ENCODE results near the gene PKD2.

Gene PKD2

GRCh38 chr4:88007304-88008121, at the start of gene PKD2:
TSS of gene PKD2 (plus strand) at chr4:88007635. CDS start at chr4:88007734, 99 bp downstream.
- Histone ChIP-seq H3K9me3 (ENCODE audit: control insufficient read depth in 1 of 2, low read length in 2 of 2) (no peaks in the 10 kb centered on the region), H3K4me1 (ENCODE audit: control insufficient read depth in 1 of 2, insufficient read depth in 2 of 2, low read length in 2 of 2) (peaks cover 13 to 43% of the 10 kb centered on the region in 2 donors), H3K27me3 (ENCODE audit: low read depth, low read length) (no peaks in the 10 kb centered on the region), H3K36me3 (ENCODE audit: control insufficient read depth in 1 of 2, insufficient read depth in 2 of 2, low read length in 2 of 2) (no peaks in the 10 kb centered on the region), H3K4me3 (ENCODE audit: low read depth in 1 of 2, low read length in 2 of 2) (peak within 1 kb of the TSS; percentile 75 to 91), H3K27ac (ENCODE audit: low read length) (peak within 1 kb of the TSS; percentile 56)

- Histone ChIP-seq H3K4me3 (ENCODE audit: low read depth in 1 of 2, low read length in 2 of 2) (no peak overlapping the region), H3K4me1 (ENCODE audit: control insufficient read depth in 1 of 2, insufficient read depth in 2 of 2, low read length in 2 of 2) (no peaks in the 10 kb centered on the region), H3K27ac (ENCODE audit: low read length) (no peak overlapping the region), H3K9me3 (ENCODE audit: control insufficient read depth in 1 of 2, low read length in 2 of 2) (no peaks in the 10 kb centered on the region), H3K36me3 (ENCODE audit: control insufficient read depth in 1 of 2, insufficient read depth in 2 of 2, low read length in 2 of 2) (no peaks in the 10 kb centered on the region), H3K27me3 (ENCODE audit: low read depth, low read length) (no peaks in the 10 kb centered on the region)
Observed at GRCh38 chr4:87961993-87962392, 45.4 kb upstream of the PKD2 start.

GRCh38 chr4:87962398-87963146, 44.9 kb upstream of the PKD2 start:
- no peaks in the 10 kb centered on the region for H3K4me1 ChIP-seq (ENCODE audit: control insufficient read depth in 1 of 2, insufficient read depth in 2 of 2, low read length in 2 of 2)
- H3K27me3 ChIP-seq (ENCODE audit: low read depth, low read length): no peaks in the 10 kb centered on the region
- H3K9me3 ChIP-seq (ENCODE audit: control insufficient read depth in 1 of 2, low read length in 2 of 2): no peaks in the 10 kb centered on the region
- H3K4me3 ChIP-seq (ENCODE audit: low read depth in 1 of 2, low read length in 2 of 2): no peak overlapping the region
- H3K36me3 ChIP-seq (ENCODE audit: control insufficient read depth in 1 of 2, insufficient read depth in 2 of 2, low read length in 2 of 2): no peaks in the 10 kb centered on the region
- H3K27ac ChIP-seq (ENCODE audit: low read length): no peak overlapping the region

DNA sequence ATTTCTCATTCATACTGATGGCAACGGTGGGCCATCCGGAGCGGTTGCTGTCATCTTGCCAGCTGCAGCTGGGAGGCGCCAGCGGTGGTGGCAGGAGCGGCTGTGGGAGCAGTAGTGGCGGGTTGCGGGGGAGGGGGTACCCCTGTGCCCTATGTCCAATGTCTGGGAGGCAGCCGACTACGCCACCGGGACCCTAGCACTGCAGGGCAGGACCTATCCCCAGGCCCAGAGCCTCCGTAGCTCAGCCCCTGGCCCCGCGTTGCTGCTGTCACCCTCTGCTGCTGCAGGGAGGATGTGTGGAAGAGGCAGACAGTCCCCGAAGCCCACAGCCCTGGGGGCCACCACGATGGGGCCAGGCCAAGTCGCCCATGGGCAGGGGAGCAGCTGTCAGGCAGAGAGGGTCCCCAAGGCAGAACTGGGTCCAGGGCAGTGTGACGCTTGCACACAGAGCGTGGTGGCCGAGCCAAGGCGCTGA, 41.9 kb upstream of the PKD2 start:
- no peaks in the 10 kb centered on the region for H3K9me3 ChIP-seq (ENCODE audit: control insufficient read depth in 1 of 2, low read length in 2 of 2)
- no peaks in the 10 kb centered on the region for H3K36me3 ChIP-seq (ENCODE audit: control insufficient read depth in 1 of 2, insufficient read depth in 2 of 2, low read length in 2 of 2)
- H3K27me3 ChIP-seq (ENCODE audit: low read depth, low read length): no peaks in the 10 kb centered on the region
- no peak overlapping the region for H3K27ac ChIP-seq (ENCODE audit: low read length)
- H3K4me1 ChIP-seq (ENCODE audit: control insufficient read depth in 1 of 2, insufficient read depth in 2 of 2, low read length in 2 of 2): no peaks in the 10 kb centered on the region
- no peak overlapping the region for H3K4me3 ChIP-seq (ENCODE audit: low read depth in 1 of 2, low read length in 2 of 2)

DNA sequence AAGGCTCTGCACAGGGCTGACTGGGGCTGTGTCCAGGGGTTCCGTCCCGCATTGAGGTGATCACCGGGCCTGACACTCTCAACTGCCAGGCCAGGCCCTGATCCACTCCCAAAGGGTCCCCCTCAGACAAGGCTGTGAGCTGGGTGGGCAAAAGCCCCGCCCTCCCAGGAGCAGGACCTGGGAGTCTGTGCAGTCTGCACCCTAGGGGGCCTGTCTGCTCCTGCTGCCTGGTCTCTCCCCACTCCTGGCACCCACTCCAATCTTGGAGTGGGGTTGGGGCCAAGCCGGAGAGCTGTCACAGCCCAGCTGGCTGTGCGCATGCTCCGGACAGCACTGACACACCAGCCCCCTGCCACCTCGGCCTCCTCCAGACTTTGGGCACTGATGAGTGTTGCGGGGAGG, 41.3 kb upstream of the PKD2 start:
- Histone ChIP-seq H3K9me3 (ENCODE audit: control insufficient read depth in 1 of 2, low read length in 2 of 2) (no peaks in the 10 kb centered on the region), H3K4me1 (ENCODE audit: control insufficient read depth in 1 of 2, insufficient read depth in 2 of 2, low read length in 2 of 2) (no peaks in the 10 kb centered on the region), H3K27me3 (ENCODE audit: low read depth, low read length) (no peaks in the 10 kb centered on the region), H3K27ac (ENCODE audit: low read length) (no peak overlapping the region), H3K4me3 (ENCODE audit: low read depth in 1 of 2, low read length in 2 of 2) (no peak overlapping the region), H3K36me3 (ENCODE audit: control insufficient read depth in 1 of 2, insufficient read depth in 2 of 2, low read length in 2 of 2) (no peaks in the 10 kb centered on the region)

- no peaks in the 10 kb centered on the region for H3K36me3 ChIP-seq (ENCODE audit: control insufficient read depth in 1 of 2, insufficient read depth in 2 of 2, low read length in 2 of 2)
- no peaks in the 10 kb centered on the region for H3K27me3 ChIP-seq (ENCODE audit: low read depth, low read length)
- H3K4me1 ChIP-seq (ENCODE audit: control insufficient read depth in 1 of 2, insufficient read depth in 2 of 2, low read length in 2 of 2): no peaks in the 10 kb centered on the region
- H3K9me3 ChIP-seq (ENCODE audit: control insufficient read depth in 1 of 2, low read length in 2 of 2): no peaks in the 10 kb centered on the region
- H3K27ac ChIP-seq (ENCODE audit: low read length): no peak overlapping the region
- H3K4me3 ChIP-seq (ENCODE audit: low read depth in 1 of 2, low read length in 2 of 2): no peak overlapping the region
Observed at GRCh38 chr4:87967193-87967592, 40.2 kb upstream of the PKD2 start.

DNA sequence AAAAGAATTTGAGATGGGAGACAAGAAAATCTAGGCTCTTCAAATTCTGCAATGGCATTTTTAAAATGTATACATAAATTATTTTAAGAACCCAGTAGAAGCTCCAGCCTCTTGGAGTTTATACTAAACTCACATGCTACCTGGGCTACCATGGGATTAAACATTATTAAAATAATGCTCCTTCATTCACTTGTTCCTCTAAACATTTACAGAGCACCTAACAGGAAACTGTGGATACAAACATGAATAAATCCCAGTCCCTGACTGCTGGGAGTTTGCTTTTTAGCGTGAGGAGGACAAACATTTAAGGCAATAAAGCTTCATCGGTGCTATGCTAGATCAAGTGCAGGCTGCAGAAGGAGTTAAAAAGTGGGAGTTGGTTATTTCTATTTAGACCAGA, 37.3 kb upstream of the PKD2 start:
- Histone ChIP-seq H3K9me3 (ENCODE audit: control insufficient read depth in 1 of 2, low read length in 2 of 2) (no peaks in the 10 kb centered on the region), H3K4me3 (ENCODE audit: low read depth in 1 of 2, low read length in 2 of 2) (no peak overlapping the region), H3K4me1 (ENCODE audit: control insufficient read depth in 1 of 2, insufficient read depth in 2 of 2, low read length in 2 of 2) (peaks cover 0 to 8% of the 10 kb centered on the region in 2 donors), H3K36me3 (ENCODE audit: control insufficient read depth in 1 of 2, insufficient read depth in 2 of 2, low read length in 2 of 2) (no peaks in the 10 kb centered on the region), H3K27ac (ENCODE audit: low read length) (no peak overlapping the region), H3K27me3 (ENCODE audit: low read depth, low read length) (no peaks in the 10 kb centered on the region)

DNA sequence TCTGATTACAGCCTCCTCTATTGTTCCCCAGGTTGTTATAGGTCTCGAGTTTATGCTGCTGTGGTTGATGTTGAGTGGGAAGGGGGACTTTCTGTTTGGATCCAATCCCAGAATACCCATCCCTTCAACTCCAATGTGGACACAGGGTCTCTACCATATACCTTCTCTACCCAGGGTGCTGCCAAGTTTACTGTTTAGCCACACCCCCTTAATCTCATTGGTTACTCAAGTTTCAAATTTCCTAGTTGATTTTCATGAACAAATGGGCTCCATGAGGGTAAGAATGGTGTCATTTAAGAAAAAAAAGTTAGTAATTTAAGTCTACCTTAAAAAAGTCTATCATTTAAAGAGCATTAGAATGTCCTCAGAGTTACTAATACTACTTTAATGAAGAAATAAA, 35.6 kb upstream of the PKD2 start:
- H3K27me3 ChIP-seq (ENCODE audit: low read depth, low read length): no peaks in the 10 kb centered on the region
- H3K4me3 ChIP-seq (ENCODE audit: low read depth in 1 of 2, low read length in 2 of 2): no peak overlapping the region
- H3K9me3 ChIP-seq (ENCODE audit: control insufficient read depth in 1 of 2, low read length in 2 of 2): no peaks in the 10 kb centered on the region
- H3K27ac ChIP-seq (ENCODE audit: low read length): no peak overlapping the region
- H3K4me1 ChIP-seq (ENCODE audit: control insufficient read depth in 1 of 2, insufficient read depth in 2 of 2, low read length in 2 of 2): peaks cover 0 to 8% of the 10 kb centered on the region in 2 donors
- no peaks in the 10 kb centered on the region for H3K36me3 ChIP-seq (ENCODE audit: control insufficient read depth in 1 of 2, insufficient read depth in 2 of 2, low read length in 2 of 2)

GRCh38 chr4:87973283-87974169, 33.9 kb upstream of the PKD2 start:
- H3K27me3 ChIP-seq (ENCODE audit: low read depth, low read length): no peaks in the 10 kb centered on the region
- peak overlapping the region; percentile 2 for H3K27ac ChIP-seq (ENCODE audit: low read length)
- peak overlapping the region in 1 of 2 donors; percentile 17 for H3K4me3 ChIP-seq (ENCODE audit: low read depth in 1 of 2, low read length in 2 of 2)
- no peaks in the 10 kb centered on the region for H3K36me3 ChIP-seq (ENCODE audit: control insufficient read depth in 1 of 2, insufficient read depth in 2 of 2, low read length in 2 of 2)
- H3K9me3 ChIP-seq (ENCODE audit: control insufficient read depth in 1 of 2, low read length in 2 of 2): no peaks in the 10 kb centered on the region
- peaks cover 0 to 8% of the 10 kb centered on the region in 2 donors for H3K4me1 ChIP-seq (ENCODE audit: control insufficient read depth in 1 of 2, insufficient read depth in 2 of 2, low read length in 2 of 2)

DNA sequence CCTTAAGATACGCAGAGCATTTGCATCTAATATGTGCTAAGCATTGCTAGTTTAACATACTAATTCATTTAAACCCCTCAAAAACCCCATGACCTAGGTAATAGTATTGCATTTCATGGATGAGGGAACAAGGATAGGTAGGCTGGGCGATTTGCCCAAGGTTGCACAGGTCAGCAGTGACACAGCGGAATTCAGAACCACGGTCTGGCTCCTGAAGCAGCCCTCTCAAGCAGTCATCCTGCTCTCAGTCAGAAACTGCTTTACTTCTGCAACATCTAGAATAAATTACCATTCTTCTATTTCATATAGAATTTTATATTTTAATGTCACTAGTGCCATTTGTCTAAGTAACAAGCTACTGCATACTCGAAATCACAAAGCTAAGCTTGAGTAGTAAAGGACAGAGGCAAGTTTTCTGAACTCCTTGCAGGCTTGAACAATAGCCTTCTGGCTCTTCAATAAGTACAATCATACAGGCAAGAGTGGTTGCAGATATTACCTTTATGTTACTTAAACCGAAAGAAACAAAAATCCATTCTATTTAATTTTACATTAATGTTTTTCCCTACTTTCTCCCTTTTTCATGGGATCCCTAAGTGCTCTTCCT, 32.5 kb upstream of the PKD2 start:
- Histone ChIP-seq H3K4me1 (ENCODE audit: control insufficient read depth in 1 of 2, insufficient read depth in 2 of 2, low read length in 2 of 2) (peaks cover 0 to 8% of the 10 kb centered on the region in 2 donors), H3K4me3 (ENCODE audit: low read depth in 1 of 2, low read length in 2 of 2) (no peak overlapping the region)

More for the DNA sequence above, 32.5 kb upstream of the PKD2 start:
- H3K27ac ChIP-seq (ENCODE audit: low read length): no peak overlapping the region
- H3K27me3 ChIP-seq (ENCODE audit: low read depth, low read length): no peaks in the 10 kb centered on the region
- H3K9me3 ChIP-seq (ENCODE audit: control insufficient read depth in 1 of 2, low read length in 2 of 2): no peaks in the 10 kb centered on the region
- no peaks in the 10 kb centered on the region for H3K36me3 ChIP-seq (ENCODE audit: control insufficient read depth in 1 of 2, insufficient read depth in 2 of 2, low read length in 2 of 2)
